OCI-LY3 (cell line): ENCODE results near the gene SEMA5A.
A peak's percentile ranks its signal among the peaks of the same experiment; 100 is the strongest.

Experiments
- H2AFZ ChIP-seq: fragments of 200-600, 300-600 bp; shearing (Covaris generic); 2 replicates; pipeline ENCODE4 v1.6.0; 2014; ENCODE audit warnings: antibody characterized with exemption, low read depth, low read length
- H3K27ac ChIP-seq: fragments of 200-600, 300-600 bp; sonication (generic); 2 replicates; pipeline ENCODE4 v1.5.1; 2014; ENCODE audit warnings: mild to moderate bottlenecking, low read length, moderate library complexity, mixed read lengths
- H3K27me3 ChIP-seq: fragments of 200-600, 300-600 bp; sonication (generic); 2 replicates; pipeline ENCODE4 v1.6.1; 2014; ENCODE audit warnings: low read depth, low read length, mixed read lengths
- H3K36me3 ChIP-seq: fragments of 200-600, 300-600 bp; sonication (generic); replicated peaks from 2 replicates; pipeline ENCODE3; 2014; ENCODE audit warnings: low read depth, low read length, mixed read lengths
- H3K4me1 ChIP-seq: fragments of 300-600, 200-600 bp; sonication (generic); 2 replicates; pipeline ENCODE4 v1.6.1; 2014; ENCODE audit warnings: low read length, mixed read lengths
- H3K4me2 ChIP-seq: fragments of 200-600, 300-600 bp; sonication (generic); 2 replicates; pipeline ENCODE4 v1.6.1; 2014; ENCODE audit warnings: low read length, mixed read lengths
- H3K4me3 ChIP-seq: fragments of 300-600, 200-600 bp; sonication (generic); 2 replicates; pipeline ENCODE4 v1.5.1; 2014; ENCODE audit warnings: antibody characterized with exemption, mild to moderate bottlenecking, low read length, moderate library complexity
- H3K79me2 ChIP-seq: fragments of 300-600, 200-600 bp; shearing (Covaris generic); 2 replicates; pipeline ENCODE4 v1.6.1; 2014; ENCODE audit warnings: mild to moderate bottlenecking, low read length, mixed read lengths
- H3K9ac ChIP-seq: fragments of 300-600, 200-600 bp; shearing (Covaris generic); 2 replicates; pipeline ENCODE4 v1.6.0; 2014; ENCODE audit warnings: mild to moderate bottlenecking, low read length, moderate library complexity
- H3K9me3 ChIP-seq: fragments of 200-600, 300-600 bp; shearing (Covaris generic); 2 replicates; pipeline ENCODE4 v1.6.1; 2014; ENCODE audit warnings: low read length, mixed read lengths; ENCODE audit not compliant: insufficient read depth
- H4K20me1 ChIP-seq: fragments of 200-600, 300-600 bp; sonication (generic); 2 replicates; pipeline ENCODE4 v1.6.1; 2016; ENCODE audit warnings: low read length, mixed read lengths; ENCODE audit not compliant: insufficient read depth
- CTCF ChIP-seq: fragments of 200-600, 300-600 bp; sonication (generic); IDR thresholded peaks from 2 replicates; pipeline ENCODE4 v1.5.1; 2014; ENCODE audit warnings: antibody characterized with exemption, low read length, low read depth
- EZH2phosphoT487 ChIP-seq: fragments of 200-600 bp; shearing (Covaris generic); IDR thresholded peaks from 2 replicates; pipeline ENCODE4 v1.6.1; 2018; ENCODE audit warnings: antibody characterized with exemption, mixed run types, low read depth

The SEMA5A gene

GRCh38 chr5:9340085-9340484 lies 205.8 kb downstream of the SEMA5A start:
- Histone ChIP-seq H3K4me1 (no peaks in the 10 kb centered on the region), H3K27ac (no peak overlapping the region), H3K4me2 (no peak overlapping the region), H2AFZ (no peak overlapping the region), H3K27me3 (no peaks in the 10 kb centered on the region), H3K36me3 (no peaks in the 10 kb centered on the region), H4K20me1 (no peaks in the 10 kb centered on the region), H3K9ac (no peak overlapping the region), H3K79me2 (no peaks in the 10 kb centered on the region), H3K4me3 (no peak overlapping the region), H3K9me3 (no peaks in the 10 kb centered on the region)
- TF ChIP-seq EZH2phosphoT487 (no peak), CTCF (no peak)

- Histone ChIP-seq H3K27ac (no peak overlapping the region), H3K79me2 (no peaks in the 10 kb centered on the region), H3K9ac (no peak overlapping the region), H2AFZ (no peak overlapping the region), H3K4me1 (no peaks in the 10 kb centered on the region), H4K20me1 (no peaks in the 10 kb centered on the region), H3K9me3 (no peaks in the 10 kb centered on the region), H3K4me3 (no peak overlapping the region), H3K4me2 (no peak overlapping the region), H3K36me3 (no peaks in the 10 kb centered on the region), H3K27me3 (no peaks in the 10 kb centered on the region)
- TF ChIP-seq EZH2phosphoT487 (no peak), CTCF (peak; percentile 31)
Observed at GRCh38 chr5:9339206-9339818, 206.6 kb downstream of the SEMA5A start.

- Histone ChIP-seq H3K4me2 (no peak overlapping the region), H3K4me3 (no peak overlapping the region), H3K27ac (no peak overlapping the region), H3K4me1 (no peaks in the 10 kb centered on the region), H3K36me3 (no peaks in the 10 kb centered on the region), H3K9ac (no peak overlapping the region), H3K79me2 (no peaks in the 10 kb centered on the region), H4K20me1 (no peaks in the 10 kb centered on the region), H3K9me3 (no peaks in the 10 kb centered on the region), H2AFZ (no peak overlapping the region), H3K27me3 (no peaks in the 10 kb centered on the region)
- no peak for TF ChIP-seq CTCF
- no peak for TF ChIP-seq EZH2phosphoT487
Observed at GRCh38 chr5:9338796-9339195, 207.1 kb downstream of the SEMA5A start.

- no peaks in the 10 kb centered on the region for H4K20me1 ChIP-seq
- H3K4me3 ChIP-seq, result no peak overlapping the region
- no peaks in the 10 kb centered on the region for H3K36me3 ChIP-seq
- H3K9ac ChIP-seq, result no peak overlapping the region
- H3K9me3 ChIP-seq, result no peaks in the 10 kb centered on the region
- no peaks in the 10 kb centered on the region for H3K27me3 ChIP-seq
- H2AFZ ChIP-seq, result no peak overlapping the region
- no peaks in the 10 kb centered on the region for H3K4me1 ChIP-seq
- TF ChIP-seq CTCF (no peak), EZH2phosphoT487 (no peak)
- H3K79me2 ChIP-seq, result no peaks in the 10 kb centered on the region
- H3K4me2 ChIP-seq, result no peak overlapping the region
- H3K27ac ChIP-seq, result no peak overlapping the region
Observed at GRCh38 chr5:9337928-9338595, 207.8 kb downstream of the SEMA5A start.
